Epidermal melanocyte (primary cell): ENCODE results near the gene CPSF6.
"Not testable (repeated sequence)": the region's sequence is repeated elsewhere in the genome, so short reads cannot be mapped to it uniquely, and the experiment has no call there.

Experiments
- DNase-seq: peaks from one replicate; pipeline ENCODE4 v3.0.0; 2011; ENCODE audit warnings: low spot score; ENCODE audit not compliant: insufficient read length

Gene CPSF6, protein sequence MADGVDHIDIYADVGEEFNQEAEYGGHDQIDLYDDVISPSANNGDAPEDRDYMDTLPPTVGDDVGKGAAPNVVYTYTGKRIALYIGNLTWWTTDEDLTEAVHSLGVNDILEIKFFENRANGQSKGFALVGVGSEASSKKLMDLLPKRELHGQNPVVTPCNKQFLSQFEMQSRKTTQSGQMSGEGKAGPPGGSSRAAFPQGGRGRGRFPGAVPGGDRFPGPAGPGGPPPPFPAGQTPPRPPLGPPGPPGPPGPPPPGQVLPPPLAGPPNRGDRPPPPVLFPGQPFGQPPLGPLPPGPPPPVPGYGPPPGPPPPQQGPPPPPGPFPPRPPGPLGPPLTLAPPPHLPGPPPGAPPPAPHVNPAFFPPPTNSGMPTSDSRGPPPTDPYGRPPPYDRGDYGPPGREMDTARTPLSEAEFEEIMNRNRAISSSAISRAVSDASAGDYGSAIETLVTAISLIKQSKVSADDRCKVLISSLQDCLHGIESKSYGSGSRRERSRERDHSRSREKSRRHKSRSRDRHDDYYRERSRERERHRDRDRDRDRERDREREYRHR

DNA sequence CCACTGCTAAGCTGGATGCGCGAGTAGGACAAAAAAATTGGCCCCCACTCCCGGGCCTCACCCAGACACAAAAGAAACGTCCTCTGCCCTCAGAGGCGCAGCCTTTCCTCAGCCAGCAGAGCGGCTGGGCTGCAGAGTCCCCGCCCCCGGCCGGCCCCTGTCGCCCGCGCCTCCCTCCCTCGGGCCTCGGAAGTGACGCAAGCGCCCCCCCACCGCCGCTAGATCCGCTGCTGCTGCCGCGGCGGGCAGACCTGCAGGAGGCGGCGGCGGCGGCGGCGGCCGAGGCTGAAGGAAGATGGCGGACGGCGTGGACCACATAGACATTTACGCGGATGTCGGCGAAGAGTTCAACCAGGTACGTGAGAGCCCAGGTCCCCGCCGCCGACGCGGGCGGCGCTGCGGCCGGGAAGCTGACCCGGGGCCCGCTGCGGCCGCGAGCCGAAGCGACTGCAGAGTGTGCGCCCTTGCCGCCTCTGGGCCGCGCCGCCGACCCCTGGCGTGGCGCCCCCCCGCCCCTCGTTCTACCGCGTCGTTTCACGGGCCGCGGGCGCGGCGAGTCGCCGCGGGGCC is at the start of gene CPSF6:
TSS of gene CPSF6 (plus strand) at position 218 of the 570 bp plus-strand sequence. CDS start at position 296, 78 bp downstream.
- DNase-seq, result peak; percentile 82

DNA sequence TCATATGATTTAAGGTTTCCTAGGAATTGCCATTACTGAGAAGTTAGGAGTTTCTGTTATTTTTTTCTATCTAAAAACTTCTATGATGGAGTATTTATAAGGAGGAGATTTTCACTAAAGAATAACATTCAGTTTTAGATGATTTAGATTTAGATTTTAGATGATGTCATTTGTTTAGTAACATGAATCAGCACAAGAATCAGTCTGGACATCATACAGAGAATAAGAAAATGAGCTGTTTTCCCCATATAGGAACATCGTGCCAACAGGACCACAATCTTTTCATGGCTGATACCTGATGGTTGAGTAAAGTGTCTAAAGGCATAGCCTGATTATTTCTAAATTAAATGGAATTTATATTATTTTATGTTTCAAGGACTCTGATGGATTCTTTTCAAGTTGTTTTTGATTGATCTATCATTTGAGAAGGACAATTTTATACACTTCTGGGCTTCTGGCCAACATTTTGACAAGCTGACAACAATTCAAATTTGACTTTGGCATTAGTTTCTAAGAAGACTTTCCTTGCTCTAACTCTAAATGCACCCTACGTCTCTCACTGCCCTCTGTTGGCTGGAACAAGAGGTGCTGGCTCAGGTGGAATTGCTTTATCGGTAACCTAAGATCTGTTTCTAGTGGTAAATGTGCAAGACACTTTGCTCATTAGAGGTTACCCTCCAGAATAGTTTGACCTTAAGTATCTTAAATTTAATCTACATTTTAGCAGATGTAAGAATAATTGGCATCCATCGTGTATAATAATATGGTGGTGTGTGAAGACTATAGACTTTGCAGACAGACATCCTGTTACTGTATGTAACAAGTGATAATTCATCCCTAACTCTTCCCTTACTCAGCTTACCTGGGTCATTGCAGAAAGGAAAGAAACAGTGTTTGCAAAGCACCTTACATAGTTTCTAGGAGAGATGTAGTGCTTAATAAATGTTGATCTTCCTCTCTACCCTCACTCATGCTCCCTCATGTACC is 42.8 kb upstream of the CPSF6 start:
- no peak for DNase-seq

DNA sequence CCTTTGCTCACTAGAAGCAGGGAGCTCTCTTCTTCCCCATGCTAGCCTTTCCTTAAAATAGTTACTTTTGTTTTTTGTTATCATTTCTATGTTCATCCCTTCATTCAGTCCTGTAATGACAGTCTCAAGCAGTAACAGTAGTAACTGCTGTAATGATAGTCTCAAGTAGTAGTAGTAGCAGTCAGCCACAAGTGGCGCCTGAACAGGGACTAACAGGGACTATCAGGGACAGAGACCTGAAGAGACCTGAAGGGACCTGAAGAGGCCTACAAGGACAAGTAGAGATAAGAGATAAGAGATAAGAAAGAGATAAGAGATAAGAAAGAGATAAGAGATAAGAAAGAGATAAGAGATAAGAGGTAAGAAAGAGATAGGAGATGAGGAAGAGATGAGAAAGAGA is 39.4 kb upstream of the CPSF6 start:
- not testable (repeated sequence) for DNase-seq

DNA sequence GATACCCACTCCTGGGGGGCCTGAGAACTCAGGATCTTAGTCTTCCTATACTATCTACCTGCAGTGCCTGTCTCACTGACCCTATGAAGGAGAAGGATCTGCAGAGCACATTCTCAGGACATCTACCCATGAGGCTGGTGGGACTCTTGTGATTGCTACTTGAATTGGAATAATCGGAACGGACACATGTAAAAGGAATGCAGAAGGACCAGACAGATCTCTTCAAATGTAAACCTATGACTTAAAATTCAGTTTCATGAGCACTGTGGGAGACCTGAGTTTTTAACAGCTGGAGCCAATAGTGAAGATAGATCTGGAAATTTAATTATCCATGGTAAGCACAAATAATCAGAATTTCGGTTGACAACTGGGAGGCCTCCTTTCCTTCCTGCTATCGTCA is 35.2 kb upstream of the CPSF6 start:
- DNase-seq, result no peak

DNA sequence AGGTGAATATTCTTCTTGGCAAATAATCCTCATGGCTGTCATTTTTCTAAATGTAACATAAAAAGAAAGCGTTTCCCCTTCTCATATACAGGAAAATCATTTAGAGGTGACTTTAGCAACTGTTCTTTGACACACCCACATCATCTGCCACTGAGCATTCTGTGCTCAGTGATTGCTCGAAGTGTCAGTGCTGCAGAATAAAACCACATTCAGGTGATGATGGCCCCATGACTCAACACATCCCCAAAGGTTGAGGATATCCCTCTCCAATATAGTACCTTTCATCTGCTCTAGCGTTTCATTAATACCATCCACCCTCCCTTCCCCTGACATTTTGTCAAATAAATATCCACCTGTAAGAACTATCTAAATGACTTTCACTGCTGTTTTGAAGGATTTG is 28.7 kb upstream of the CPSF6 start:
- no peak for DNase-seq

DNA sequence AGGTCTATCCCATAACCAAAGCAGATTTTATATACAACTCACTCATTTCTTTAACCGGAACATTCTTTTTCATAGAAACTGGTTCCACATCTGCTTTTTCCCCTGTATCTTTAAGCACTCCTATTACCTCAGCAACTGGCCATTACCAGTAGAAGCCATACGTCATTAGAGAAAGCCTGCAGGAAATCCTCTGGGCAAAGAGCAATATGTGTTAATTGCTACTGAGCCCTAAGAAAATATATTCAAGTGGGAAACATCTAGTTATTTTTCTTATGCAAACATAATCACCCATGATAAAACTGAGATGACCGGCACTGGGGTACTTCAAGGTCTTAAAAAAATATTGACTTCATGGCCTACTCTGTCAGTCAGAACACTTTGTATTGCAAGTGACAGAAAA is 28.2 kb upstream of the CPSF6 start:
- no peak for DNase-seq

DNA sequence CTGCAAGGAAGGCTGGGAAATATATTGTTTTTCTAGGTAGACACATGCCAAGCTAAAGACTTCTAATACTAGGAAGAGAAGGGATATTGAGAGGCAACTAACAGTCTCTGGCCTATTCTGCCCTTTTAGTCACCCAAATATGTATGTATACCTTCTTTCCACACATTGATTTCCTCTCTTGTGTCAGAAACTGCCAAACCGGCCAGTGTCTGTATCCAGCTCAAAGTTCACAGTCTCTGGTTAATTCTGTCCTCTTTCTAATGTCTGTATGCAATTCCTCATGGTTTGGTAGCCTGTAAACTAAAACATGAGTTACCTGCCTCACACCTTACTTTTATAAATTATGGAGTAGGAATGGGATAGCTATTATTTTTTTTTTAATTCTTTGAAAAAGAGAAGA is 25.2 kb upstream of the CPSF6 start:
- no peak for DNase-seq

DNA sequence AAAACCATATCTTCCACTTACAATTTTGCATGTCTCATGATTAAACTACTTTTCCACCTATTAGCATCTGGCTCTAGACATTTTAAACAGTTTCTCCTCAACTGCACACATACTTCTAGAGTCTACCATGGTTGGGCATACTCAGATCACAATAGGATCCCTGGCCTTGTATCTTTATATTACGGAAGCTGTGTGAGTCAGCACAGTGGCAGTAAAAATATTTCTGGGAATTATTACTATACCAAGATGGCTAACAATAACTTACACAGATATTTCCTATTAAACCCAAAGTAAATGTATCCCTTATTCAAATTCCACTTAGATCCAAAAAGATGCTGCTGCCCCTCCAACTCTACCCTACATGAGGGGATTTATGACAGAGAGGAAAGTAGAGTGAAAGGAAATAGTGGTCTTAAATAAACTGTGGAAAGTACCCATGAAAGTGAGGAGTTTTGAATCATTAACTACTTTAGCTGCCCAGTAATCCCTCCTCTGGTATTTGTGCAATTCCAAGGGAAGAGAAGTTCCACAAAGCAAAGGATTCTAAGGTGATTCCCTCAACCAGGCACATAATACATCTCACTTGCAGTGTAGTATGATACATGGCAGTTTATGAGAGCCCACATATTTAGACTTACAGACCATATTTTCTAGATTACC is 14.0 kb upstream of the CPSF6 start:
- DNase-seq, result no peak

DNA sequence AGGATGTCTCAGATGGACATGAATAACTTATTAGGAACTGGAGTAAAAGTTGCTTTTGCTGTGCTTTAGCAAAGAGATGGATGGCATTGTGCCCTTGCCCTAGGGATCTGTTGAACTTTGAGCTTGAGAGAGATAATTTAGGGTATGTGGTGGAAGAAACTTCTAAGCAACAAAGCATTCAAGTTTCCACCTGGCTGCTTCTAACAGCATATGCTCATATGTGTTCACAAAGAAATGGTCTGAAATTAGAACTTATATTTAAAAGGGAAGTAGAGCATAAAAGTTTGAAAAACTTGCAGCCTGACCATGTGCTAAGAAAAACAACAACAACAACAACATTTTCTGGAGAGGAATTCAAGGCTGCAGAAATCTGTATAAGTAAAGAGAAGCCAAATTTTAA is 7.9 kb upstream of the CPSF6 start:
- no peak for DNase-seq

DNA sequence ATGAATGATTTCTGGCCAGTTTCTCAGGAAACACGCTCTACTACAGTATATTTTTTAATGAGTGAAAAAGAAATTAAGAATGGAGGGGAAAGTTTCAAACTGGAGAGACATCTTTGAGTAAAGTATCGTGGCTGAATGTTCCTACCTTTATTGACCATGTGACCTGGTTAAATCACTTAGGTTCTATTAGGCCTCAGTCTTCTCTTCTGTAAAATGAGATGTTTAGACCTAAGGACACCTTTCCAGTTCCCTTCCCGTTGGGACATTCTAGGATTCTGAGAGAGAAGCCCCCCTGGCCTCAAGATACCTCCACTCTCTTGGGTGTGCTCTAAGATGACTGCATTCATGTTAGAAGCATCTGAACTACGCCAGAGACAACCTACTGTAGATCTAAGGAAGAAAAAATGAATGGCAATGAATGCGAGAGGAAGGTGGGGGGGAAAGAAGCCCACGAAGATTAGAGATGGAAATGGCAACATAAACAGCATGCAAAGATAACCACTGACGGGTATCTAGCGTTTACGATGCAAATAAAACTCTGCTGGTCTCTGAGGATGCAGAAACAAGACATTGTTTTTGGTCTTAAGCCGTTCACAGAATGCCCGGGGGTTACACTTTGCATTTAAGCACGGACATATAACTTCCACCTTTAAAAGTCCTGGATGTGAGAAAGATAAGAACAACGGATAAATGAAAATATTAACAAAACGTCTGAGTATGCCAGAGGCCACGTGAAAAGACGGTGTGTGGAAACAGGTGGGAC is 599 bp upstream of the CPSF6 start:
- DNase-seq, result no peak

DNA sequence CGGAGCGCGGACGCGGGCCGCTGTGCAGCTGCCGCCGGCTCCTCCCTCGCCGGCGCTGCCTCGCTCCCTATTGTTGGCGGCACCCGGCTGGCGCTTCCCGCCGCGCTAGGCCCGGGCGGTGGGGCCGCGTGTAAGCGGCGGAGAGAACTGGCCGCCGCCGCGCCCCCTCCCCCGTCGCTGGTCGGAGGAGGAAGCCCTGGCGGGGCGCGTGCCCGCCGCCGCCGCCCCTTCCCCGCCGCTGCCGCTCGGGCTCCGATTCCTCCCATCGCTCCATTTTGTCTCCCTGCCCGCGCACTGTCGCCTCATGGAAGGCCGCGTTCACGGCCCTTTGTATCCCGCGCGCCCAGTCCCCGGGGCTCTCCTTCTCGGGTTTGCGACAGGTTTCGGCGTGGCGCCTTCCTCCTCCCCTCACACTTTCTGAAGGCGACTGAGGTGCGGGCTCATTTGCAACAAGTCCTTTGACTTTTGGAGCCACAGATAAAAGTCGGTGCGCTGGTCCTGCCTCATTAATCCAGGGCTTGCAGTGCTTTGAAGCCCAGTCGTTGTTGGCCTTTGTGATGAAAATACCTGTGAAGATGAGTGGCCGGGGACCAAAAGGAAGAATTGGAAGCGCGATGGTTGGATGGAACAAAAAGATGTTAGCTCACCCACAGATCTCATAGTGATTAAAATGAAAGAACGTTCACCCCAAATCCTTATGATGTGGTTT is 707 bp downstream of the CPSF6 start:
- DNase-seq, result no peak

DNA sequence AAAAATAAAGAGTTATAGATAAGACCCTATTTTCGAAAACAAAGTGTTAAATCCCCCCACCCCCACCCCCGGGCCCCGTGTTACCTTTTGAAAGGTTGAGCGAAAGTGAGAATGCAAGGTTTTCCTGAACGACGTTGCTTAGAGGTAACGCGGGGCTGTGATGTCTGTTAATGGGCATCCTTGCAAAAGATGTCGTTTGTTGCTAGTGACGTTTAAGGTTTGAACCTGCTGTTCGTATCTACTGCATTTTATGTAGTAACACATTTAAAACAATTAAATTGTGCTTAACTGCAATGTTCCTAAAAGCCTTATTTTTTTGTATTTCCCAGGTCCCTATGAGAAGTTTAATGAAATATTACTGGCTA is 1.2 kb downstream of the CPSF6 start:
- no peak for DNase-seq

DNA sequence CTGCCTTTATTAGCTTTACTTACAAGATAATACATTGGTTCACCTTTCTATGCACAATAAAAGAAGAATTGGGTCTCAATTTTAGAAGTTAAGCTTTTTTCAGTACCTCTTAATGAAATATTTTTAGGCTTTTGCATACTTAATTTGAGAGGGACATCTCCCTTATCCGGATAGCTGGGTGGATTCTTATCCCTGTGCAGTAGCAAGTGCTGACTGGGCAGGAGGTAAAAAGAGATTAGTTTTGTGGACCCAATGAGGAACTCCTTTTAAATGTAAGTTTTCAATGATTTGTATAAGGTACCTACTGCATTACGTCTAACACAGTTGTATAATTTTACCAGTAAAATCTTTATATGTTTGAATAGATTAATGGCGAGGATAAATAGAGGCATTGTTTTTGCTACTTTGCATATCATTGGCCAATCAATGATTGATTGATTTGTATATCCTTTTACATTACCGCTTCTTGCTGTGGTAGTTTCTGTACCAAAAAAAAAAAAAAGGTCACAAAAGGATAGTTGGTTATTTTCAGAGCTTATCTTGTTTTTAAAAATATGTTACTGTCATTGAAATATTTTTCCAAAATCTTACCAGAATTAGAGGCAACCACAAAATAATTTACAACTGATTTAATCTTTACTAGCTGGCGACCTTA is 2.2 kb downstream of the CPSF6 start:
- no peak for DNase-seq

DNA sequence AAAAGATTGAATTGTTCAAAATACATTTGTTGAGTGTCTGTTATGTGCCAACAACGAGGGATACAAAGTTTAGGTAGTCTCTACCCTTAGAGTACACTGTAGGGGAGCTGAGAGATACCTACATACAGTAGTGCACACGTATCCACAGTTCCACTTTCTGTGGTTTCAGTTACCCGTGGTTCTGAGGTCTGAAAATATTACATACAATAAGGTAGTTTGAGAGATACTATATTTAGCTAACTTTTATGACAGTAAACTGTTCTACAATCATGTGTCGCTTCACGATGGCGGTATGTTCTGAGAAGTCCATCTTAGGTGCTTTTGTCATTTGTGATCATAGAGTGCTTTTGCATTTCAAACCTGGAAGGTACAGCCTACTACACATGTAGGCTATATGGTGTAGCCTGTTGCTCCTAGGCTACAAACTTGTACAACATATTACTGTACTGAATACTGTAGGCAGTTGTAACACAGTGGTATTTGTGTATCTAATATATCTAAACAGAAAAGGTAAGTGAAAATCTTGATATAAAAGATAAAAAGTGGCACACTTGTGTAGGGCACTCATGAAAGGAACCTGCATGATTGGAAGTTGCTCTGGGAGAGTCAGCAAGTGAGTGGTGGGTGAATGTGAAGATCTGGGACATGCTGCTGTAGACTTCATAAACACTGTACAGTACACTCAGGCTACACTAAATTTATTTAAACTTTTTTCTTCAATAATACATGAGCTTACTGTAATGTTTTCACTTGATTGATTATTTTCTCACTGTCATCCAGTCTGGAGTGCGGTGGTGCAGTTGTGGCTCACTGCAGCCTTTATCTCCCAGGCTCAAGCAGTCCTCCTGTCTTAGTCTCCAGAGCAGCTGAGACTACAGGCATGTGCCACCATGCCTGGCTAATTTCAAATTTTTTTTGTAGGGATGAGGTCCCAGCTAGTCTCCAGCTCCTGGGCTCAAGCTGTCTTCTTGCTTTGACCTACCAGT is 4.0 kb downstream of the CPSF6 start:
- DNase-seq, result no peak

DNA sequence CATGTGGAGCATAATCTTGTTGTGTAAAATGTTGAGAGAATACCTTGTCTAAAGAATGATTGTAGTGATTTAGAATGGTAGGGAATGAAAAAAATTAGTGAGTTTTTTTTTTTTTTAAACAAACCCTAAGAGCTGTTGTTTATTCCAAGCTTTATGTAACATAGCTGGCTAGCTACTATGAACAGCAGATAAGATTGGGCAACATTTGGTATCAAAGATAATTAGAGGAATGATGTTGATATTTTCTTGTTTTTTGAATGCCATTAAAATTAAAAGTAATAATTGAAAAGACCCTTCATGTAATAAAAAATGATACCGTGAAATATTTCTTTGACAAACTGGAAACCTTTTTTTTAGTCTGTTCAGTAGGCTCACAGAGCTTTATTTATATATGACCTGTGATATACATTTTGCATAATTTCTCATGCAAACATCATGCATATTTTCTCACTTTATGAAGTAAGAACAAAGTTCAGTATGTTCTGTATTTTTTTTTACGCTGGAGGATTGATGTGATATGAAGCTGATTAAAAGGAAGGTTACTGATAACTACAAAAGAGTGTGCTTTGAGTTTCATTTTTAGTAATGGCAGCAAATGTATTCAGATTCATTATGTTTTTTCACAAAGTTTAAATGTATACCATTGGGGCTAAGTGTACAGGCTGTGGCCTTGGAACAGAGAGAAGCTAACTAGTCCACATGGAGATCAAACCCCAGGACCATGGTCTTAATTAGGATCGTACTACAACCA is 8.1 kb downstream of the CPSF6 start:
- DNase-seq, result no peak

DNA sequence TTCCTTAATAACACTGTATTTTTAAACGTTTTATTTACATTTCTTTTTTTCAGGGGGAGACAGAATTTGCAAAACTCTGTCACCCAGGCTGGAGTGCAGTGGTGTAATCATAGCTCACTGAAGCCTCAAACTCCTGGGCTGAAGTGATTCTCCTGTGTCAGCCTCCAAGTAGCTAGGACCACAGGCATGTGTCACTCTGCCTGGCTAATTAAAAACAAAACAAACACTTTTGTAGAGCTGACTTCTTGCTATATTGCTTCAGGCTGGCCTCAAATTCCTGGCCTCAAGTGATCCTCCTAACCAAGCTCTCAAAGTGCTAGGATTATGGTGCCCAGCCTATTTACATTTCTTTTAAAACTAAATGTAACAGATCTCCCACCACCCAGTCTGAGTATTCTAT is 12.7 kb downstream of the CPSF6 start:
- no peak for DNase-seq

DNA sequence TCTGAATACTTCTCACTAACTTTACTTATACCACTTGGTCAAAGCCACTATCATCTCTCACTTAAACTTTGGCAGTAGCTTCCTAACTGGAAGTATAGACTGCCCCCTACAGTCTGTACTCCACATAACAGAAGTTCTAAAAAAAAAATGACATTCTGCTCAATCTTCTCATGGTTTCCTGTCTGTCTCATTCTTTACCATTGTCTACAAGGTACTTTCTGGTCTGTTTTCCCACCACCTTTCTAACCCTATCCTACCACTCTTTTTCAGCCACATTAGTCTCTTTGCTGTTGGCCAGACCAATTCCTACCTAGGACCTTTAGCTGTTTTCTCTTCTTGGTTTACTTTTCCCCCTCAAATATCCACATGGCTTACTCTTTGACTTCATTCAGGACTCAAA is 14.7 kb downstream of the CPSF6 start:
- DNase-seq, result no peak
